PC-3 (cell line): ENCODE measurements around the gene C9orf72.

Source experiments
- EZH2 ChIP-seq: fragments of 300-600 bp; sonication (generic); IDR thresholded peaks from one replicate; pipeline ENCODE4 v1.6.1; 2017; ENCODE audit warnings: antibody characterized with exemption, mild to moderate bottlenecking, low read length; ENCODE audit not compliant: unreplicated experiment
- EZH2phosphoT487 ChIP-seq: fragments of 300-600 bp; sonication (generic); IDR thresholded peaks from 2 replicates; pipeline ENCODE4 v1.6.1; 2018; ENCODE audit warnings: mild to moderate bottlenecking, antibody characterized with exemption, low read length, borderline replicate concordance
- TF ChIP-seq, protein P1 (sequence below): fragments of 300-600 bp; sonication (generic); conservative IDR thresholded peaks from 2 replicates; pipeline ENCODE4 v1.5.1; 2017; ENCODE audit warnings: antibody characterized with exemption, low read depth, mild to moderate bottlenecking, low read length

- TF ChIP-seq, protein P1, sequence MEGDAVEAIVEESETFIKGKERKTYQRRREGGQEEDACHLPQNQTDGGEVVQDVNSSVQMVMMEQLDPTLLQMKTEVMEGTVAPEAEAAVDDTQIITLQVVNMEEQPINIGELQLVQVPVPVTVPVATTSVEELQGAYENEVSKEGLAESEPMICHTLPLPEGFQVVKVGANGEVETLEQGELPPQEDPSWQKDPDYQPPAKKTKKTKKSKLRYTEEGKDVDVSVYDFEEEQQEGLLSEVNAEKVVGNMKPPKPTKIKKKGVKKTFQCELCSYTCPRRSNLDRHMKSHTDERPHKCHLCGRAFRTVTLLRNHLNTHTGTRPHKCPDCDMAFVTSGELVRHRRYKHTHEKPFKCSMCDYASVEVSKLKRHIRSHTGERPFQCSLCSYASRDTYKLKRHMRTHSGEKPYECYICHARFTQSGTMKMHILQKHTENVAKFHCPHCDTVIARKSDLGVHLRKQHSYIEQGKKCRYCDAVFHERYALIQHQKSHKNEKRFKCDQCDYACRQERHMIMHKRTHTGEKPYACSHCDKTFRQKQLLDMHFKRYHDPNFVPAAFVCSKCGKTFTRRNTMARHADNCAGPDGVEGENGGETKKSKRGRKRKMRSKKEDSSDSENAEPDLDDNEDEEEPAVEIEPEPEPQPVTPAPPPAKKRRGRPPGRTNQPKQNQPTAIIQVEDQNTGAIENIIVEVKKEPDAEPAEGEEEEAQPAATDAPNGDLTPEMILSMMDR = no peak
- TF ChIP-seq EZH2phosphoT487 (no peak), EZH2 (no peak)
Observed at GRCh38 chr9:27530915-27531755, 42.1 kb downstream of the C9orf72 start.
